HUES6 (cell line): ENCODE measurements around the gene GNMT.

Experiments
- H3K27ac ChIP-seq: 2 replicates; pipeline ENCODE4 v1.7.0; 2013; ENCODE audit warnings: low read depth, mild to moderate bottlenecking, low read length, inconsistent platforms
- H3K27me3 ChIP-seq: 2 replicates; pipeline ENCODE4 v1.6.1; 2013; ENCODE audit warnings: low read length; ENCODE audit not compliant: control insufficient read depth, insufficient read depth
- H3K36me3 ChIP-seq: 2 replicates; pipeline ENCODE4 v1.6.1; 2013; ENCODE audit warnings: low read length; ENCODE audit not compliant: control insufficient read depth, insufficient read depth
- H3K4me1 ChIP-seq: 2 replicates; pipeline ENCODE4 v1.6.1; 2013; ENCODE audit warnings: low read length; ENCODE audit not compliant: control insufficient read depth, insufficient read depth
- H3K4me3 ChIP-seq: 2 replicates; pipeline ENCODE4 v1.5.1; 2013; ENCODE audit warnings: low read depth, low read length
- H3K9ac ChIP-seq: one replicate; pipeline ENCODE4 v1.6.1; 2013; ENCODE audit warnings: mild to moderate bottlenecking, low read length
- H3K9me3 ChIP-seq: 2 replicates; pipeline ENCODE4 v1.6.1; 2013; ENCODE audit warnings: low read depth, low read length; ENCODE audit not compliant: control insufficient read depth, insufficient read depth

Gene GNMT

GRCh38 chr6:42967228-42967627, 6.7 kb downstream of the GNMT start:
- Histone ChIP-seq H3K27ac (no peak overlapping the region), H3K36me3 (peaks cover 36% of the 10 kb centered on the region), H3K9me3 (no peaks in the 10 kb centered on the region), H3K4me1 (peaks cover 13% of the 10 kb centered on the region; the same call in 1 of the 2 replicates), H3K4me3 (no peak overlapping the region), H3K9ac (no peak overlapping the region), H3K27me3 (no peaks in the 10 kb centered on the region)

- Histone ChIP-seq H3K9ac (no peak overlapping the region), H3K9me3 (no peaks in the 10 kb centered on the region), H3K36me3 (peaks cover 33% of the 10 kb centered on the region), H3K27ac (no peak overlapping the region), H3K27me3 (no peaks in the 10 kb centered on the region), H3K4me3 (no peak overlapping the region), H3K4me1 (peaks cover 13% of the 10 kb centered on the region; the same call in 1 of the 2 replicates)
Observed at GRCh38 chr6:42968126-42968701, 7.7 kb downstream of the GNMT start.

GRCh38 chr6:42968783-42969182, 8.2 kb downstream of the GNMT start:
- Histone ChIP-seq H3K9me3 (no peaks in the 10 kb centered on the region), H3K36me3 (peaks cover 36% of the 10 kb centered on the region), H3K4me3 (no peak overlapping the region), H3K27me3 (no peaks in the 10 kb centered on the region), H3K27ac (no peak overlapping the region), H3K9ac (no peak overlapping the region), H3K4me1 (peaks cover 13% of the 10 kb centered on the region; the same call in 1 of the 2 replicates)

GRCh38 chr6:42969431-42969830, 8.9 kb downstream of the GNMT start:
- Histone ChIP-seq H3K4me1 (peaks cover 13% of the 10 kb centered on the region; the same call in 1 of the 2 replicates), H3K27me3 (no peaks in the 10 kb centered on the region), H3K27ac (no peak overlapping the region), H3K9ac (no peak overlapping the region), H3K36me3 (peaks cover 36% of the 10 kb centered on the region), H3K9me3 (no peaks in the 10 kb centered on the region), H3K4me3 (no peak overlapping the region)

- peaks cover 31% of the 10 kb centered on the region for H3K36me3 ChIP-seq
- peaks cover 13% of the 10 kb centered on the region; the same call in 1 of the 2 replicates for H3K4me1 ChIP-seq
- no peak overlapping the region for H3K27ac ChIP-seq
- no peak overlapping the region for H3K9ac ChIP-seq
- H3K27me3 ChIP-seq: no peaks in the 10 kb centered on the region
- H3K9me3 ChIP-seq: no peaks in the 10 kb centered on the region
- H3K4me3 ChIP-seq: no peak overlapping the region
Observed at GRCh38 chr6:42969934-42970333, 9.4 kb downstream of the GNMT start.

- no peaks in the 10 kb centered on the region for H3K27me3 ChIP-seq
- peak overlapping the region; percentile 6 for H3K9ac ChIP-seq
- peak overlapping the region; percentile 2; the same call in 1 of the 2 replicates for H3K27ac ChIP-seq
Observed at GRCh38 chr6:42970871-42971612, 10.5 kb downstream of the GNMT start.

GRCh38 chr6:42971746-42972327, 11.3 kb downstream of the GNMT start:
- H3K9me3 ChIP-seq: no peaks in the 10 kb centered on the region
- peaks cover 13% of the 10 kb centered on the region; the same call in 1 of the 2 replicates for H3K4me1 ChIP-seq
- no peaks in the 10 kb centered on the region for H3K27me3 ChIP-seq
- peak overlapping the region; percentile 2; the same call in 1 of the 2 replicates for H3K27ac ChIP-seq
- peaks cover 16% of the 10 kb centered on the region for H3K36me3 ChIP-seq
- H3K4me3 ChIP-seq: no peak overlapping the region
- no peak overlapping the region for H3K9ac ChIP-seq

More at GRCh38 chr6:42970871-42971612, 10.5 kb downstream of the GNMT start:
- peaks cover 23% of the 10 kb centered on the region for H3K36me3 ChIP-seq
- no peaks in the 10 kb centered on the region for H3K9me3 ChIP-seq
- H3K4me1 ChIP-seq: peaks cover 13% of the 10 kb centered on the region; the same call in 1 of the 2 replicates
- H3K4me3 ChIP-seq: no peak overlapping the region

GRCh38 chr6:42973926-42974325, 13.4 kb downstream of the GNMT start:
- Histone ChIP-seq H3K27ac (no peak overlapping the region), H3K4me3 (no peak overlapping the region), H3K9ac (no peak overlapping the region), H3K4me1 (peaks cover 13% of the 10 kb centered on the region; the same call in 1 of the 2 replicates), H3K36me3 (peaks cover 10% of the 10 kb centered on the region), H3K9me3 (no peaks in the 10 kb centered on the region), H3K27me3 (no peaks in the 10 kb centered on the region)

- Histone ChIP-seq H3K9ac (no peak overlapping the region), H3K27ac (no peak overlapping the region), H3K9me3 (no peaks in the 10 kb centered on the region), H3K4me1 (peaks cover 18% of the 10 kb centered on the region), H3K36me3 (peaks cover 5% of the 10 kb centered on the region; the same call in 1 of the 2 replicates), H3K4me3 (no peak overlapping the region), H3K27me3 (no peaks in the 10 kb centered on the region)
Observed at GRCh38 chr6:42974919-42975505, 14.5 kb downstream of the GNMT start.

- H3K27ac ChIP-seq: peak overlapping the region; percentile 71; the same call in 1 of the 2 replicates
- H3K36me3 ChIP-seq: peaks cover 4% of the 10 kb centered on the region; the same call in 1 of the 2 replicates
- peaks cover 5% of the 10 kb centered on the region; the same call in 1 of the 2 replicates for H3K4me1 ChIP-seq
- H3K9ac ChIP-seq: peak overlapping the region; percentile 70
- H3K4me3 ChIP-seq: peak overlapping the region; percentile 73
- no peaks in the 10 kb centered on the region for H3K9me3 ChIP-seq
- no peaks in the 10 kb centered on the region for H3K27me3 ChIP-seq
Observed at GRCh38 chr6:42978487-42978838, 17.9 kb downstream of the GNMT start.
